Esophagus squamous epithelium (tissue), 4 donors: ENCODE data around the gene ASIC1.

ENCODE experiments used
- CTCF ChIP-seq, 6 experiments: fragments of 450-650 bp in 4 of 6; fragments of 200-600 bp in 2 of 6; sonication (generic) in 2 of 6; IDR thresholded peaks; one replicate each; pipeline ENCODE4 v1.5.1; 2016 to 2019; ENCODE audit warnings: antibody characterized with exemption in 6 of 6, mild to moderate bottlenecking in 4 of 6, moderate library complexity in 4 of 6
- POLR2A ChIP-seq, 4 donors: fragments of 450-650 bp; IDR thresholded peaks; one replicate each; pipeline ENCODE4 v1.6.1; 2017; ENCODE audit warnings: antibody characterized with exemption in 4 of 4, mild to moderate bottlenecking in 4 of 4, moderate library complexity in 3 of 4

- TF ChIP-seq CTCF (IDR thresholded peaks at IDR 0.05) = no peak
- TF ChIP-seq POLR2A (IDR thresholded peaks at IDR 0.05) = no peak
Measured at GRCh38 chr12:50103767-50104321, 46.4 kb downstream of the ASIC1 start, which contains the start of gene GPD1.
